Measurements from ENCODE around the gene MBNL1. TPM values are rescaled to one million over a fixed set of nuclear protein-coding genes. Genes with fewer than 3 reads are reported as not detected.

MBNL1 gene
- total and polyA plus RNA-seq, 2 of the 13 experiments (the other 11 are each of a cell fraction or from before 2014, with no cell fraction given) = 27.1 to 55.4 TPM

GRCh38 chr3:152496286-152496685, 227.6 kb downstream of the MBNL1 start (continued):
- TF ChIP-seq ZBTB40 (IDR thresholded peaks at IDR 0.05) (no peak), ZBTB40 (CRISPR knock-in tag; IDR thresholded peaks at IDR 0.05) (no peak), ZKSCAN1 (IDR thresholded peaks at IDR 0.05; ENCODE audit: low read length) (no peak), ZNF644 (CRISPR knock-in tag; IDR thresholded peaks at IDR 0.05; ENCODE audit: low read depth) (no peak)

- no peaks in the 10 kb centered on the region for H3K79me2 ChIP-seq (ENCODE audit: insufficient read depth, low read length)
- no peaks in the 10 kb centered on the region for H3K4me1 ChIP-seq (ENCODE audit: insufficient read depth, low read length)
- no TSS peak for BruUV-seq (replicated peaks)
- no peaks in the 10 kb centered on the region for H4K20me1 ChIP-seq (ENCODE audit: insufficient read depth, low read length)
- no peak for TF ChIP-seq ZFP90 (CRISPR knock-in tag; IDR thresholded peaks at IDR 0.05; ENCODE audit: borderline replicate concordance)
- TF ChIP-seq ZNF30 (CRISPR knock-in tag; IDR thresholded peaks at IDR 0.05) = no peak
- no peak for TF ChIP-seq CEBPB (IDR thresholded peaks at IDR 0.05; ENCODE audit: borderline replicate concordance, low read depth, low read length)
- TF ChIP-seq HOXA7 (CRISPR knock-in tag; IDR thresholded peaks at IDR 0.05) = no peak
- TF ChIP-seq SMYD3 (CRISPR knock-in tag; IDR thresholded peaks at IDR 0.05) = no peak
- TF ChIP-seq ZBTB34 (CRISPR knock-in tag; IDR thresholded peaks at IDR 0.05) = no peak
- TF ChIP-seq ZNF235 (CRISPR knock-in tag; IDR thresholded peaks at IDR 0.05; ENCODE audit: borderline replicate concordance) = no peak
- TF ChIP-seq IRF2 (CRISPR knock-in tag; IDR thresholded peaks at IDR 0.05) = no peak
- TF ChIP-seq HNRNPK (IDR thresholded peaks at IDR 0.05; ENCODE audit: low read depth, low read length, poor library complexity, severe bottlenecking) = no peak
- no peak for TF ChIP-seq SALL1 (CRISPR knock-in tag; IDR thresholded peaks at IDR 0.05)
- no peak for TF ChIP-seq ZNF780A (CRISPR knock-in tag; IDR thresholded peaks at IDR 0.05)
- no peak for TF ChIP-seq ELF3 (CRISPR knock-in tag; IDR thresholded peaks at IDR 0.05)
- no peak overlapping the region for H3K4me2 ChIP-seq (ENCODE audit: low read depth, low read length)
- FAIRE-seq (no peak), DNase-seq (ENCODE audit: low spot score) (no peak), ATAC-seq (no peak)
- CTCF ChIA-PET (ENCODE audit: low intra/inter-chr PET ratio, low total read pairs) = no interaction called here
- no peak overlapping the region for H3K9ac ChIP-seq (ENCODE audit: insufficient read depth, low read depth, low read length)
- intact Hi-C loops (cut with micrococcal nuclease; ENCODE audit: unreplicated experiment) (no loop called here), in situ Hi-C loops (cut with HindIII; ENCODE audit: extremely low pct_ligation_motif_present, low pct_unique_long_range_greater_than_20kb) (no loop called here)
- no peaks in the 10 kb centered on the region for H3K27me3 ChIP-seq (ENCODE audit: control insufficient read depth in 1 of 2, insufficient read depth in 2 of 2, low read length in 2 of 2)
- no peak overlapping the region for H3K27ac ChIP-seq (ENCODE audit: extremely low read length, insufficient read depth, low read length)
- no peaks in the 10 kb centered on the region for H3K36me3 ChIP-seq (replicated peaks in 1 of 2; ENCODE audit: control insufficient read depth in 1 of 2, insufficient read depth in 2 of 2, low read length in 2 of 2)
- POLR2A ChIA-PET = no interaction called here
- H3K4me3 ChIP-seq (replicated peaks in 1 of 3; ENCODE audit: insufficient read depth in 1 of 3, low read depth in 2 of 3, low read length in 3 of 3) = no peak overlapping the region
- 0% methylated on average over 1 of the region's 1 CpG for WGBS (ENCODE audit: low lambda C conversion rate)
- H3K9me3 ChIP-seq (ENCODE audit: low read length) = no peaks in the 10 kb centered on the region
- H2AFZ ChIP-seq (ENCODE audit: low read length) = no peak overlapping the region
Observed at GRCh38 chr3:152496716-152497115, 228.0 kb downstream of the MBNL1 start.
